ENCODE results near the gene TNFSF9.
"Not testable (repeated sequence)": the region's sequence is repeated elsewhere in the genome, so short reads cannot be mapped to it uniquely, and the experiment has no call there.

TNFSF9 gene

DNA sequence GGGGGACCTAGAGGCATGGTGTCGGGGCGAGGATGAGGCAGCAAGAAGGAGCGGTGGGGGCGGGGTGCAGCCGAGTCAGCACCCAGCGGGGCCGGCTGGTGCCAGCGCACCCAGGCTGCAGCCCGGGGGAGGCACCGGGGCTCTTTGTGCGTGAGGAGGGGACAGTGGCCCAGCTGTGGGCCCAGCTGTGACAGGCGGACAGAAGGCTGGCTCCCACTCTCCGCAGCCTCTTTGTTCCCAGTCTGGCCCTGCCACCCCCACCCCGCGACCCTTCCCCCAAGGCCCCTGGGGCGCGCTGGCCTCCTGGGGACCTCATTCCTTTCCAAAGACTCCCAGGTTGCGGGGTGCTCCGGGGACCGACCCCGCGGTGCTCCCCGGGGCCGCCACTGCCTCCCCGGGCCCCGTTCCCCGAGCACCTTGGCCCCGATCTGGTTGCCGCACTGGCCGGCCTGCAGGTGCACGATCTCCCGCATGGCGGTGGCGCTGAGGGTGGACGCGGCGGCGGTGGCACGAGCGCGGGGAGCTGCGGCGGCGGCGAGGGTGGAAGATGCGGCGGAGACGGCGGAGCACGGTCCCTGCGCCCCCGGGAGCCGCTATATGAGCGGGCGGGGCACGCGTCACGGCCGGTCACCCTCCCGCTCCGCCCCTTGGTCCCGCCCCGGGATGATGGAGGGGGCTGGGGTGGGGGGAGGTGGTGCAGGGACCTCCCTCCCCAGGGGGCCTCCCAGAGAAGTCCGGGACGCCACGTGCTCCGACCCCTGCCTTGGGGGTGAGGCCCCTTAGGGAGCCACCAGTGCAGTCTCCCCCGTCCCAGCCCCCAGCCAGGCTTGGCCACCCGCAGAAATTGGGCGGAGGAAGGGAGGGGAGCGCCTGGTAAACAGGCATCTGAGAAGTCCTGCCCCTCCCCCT, 28.8 kb upstream of the TNFSF9 start, which contains the start of gene TUBB4A:
Gene TUBB4A, minus strand, starts transcription at position 570 of the 909 bp plus-strand sequence. Its CDS starts 97 bp downstream, at position 473.
- peaks cover 0 to 12% (median 0%) of the 10 kb centered on the region in 11 experiments; a peak in 6 of 22 replicates for H3K36me3 ChIP-seq
- no peaks in the 10 kb centered on the region for H3K9me3 ChIP-seq (replicated peaks in 1 of 11)
- peak within 1 kb of the TSS; percentile 76 to 89 (median 83) for H3K4me3 ChIP-seq
- H3K27me3 ChIP-seq: no peaks in the 10 kb centered on the region
- H4K20me1 ChIP-seq: peaks cover 0 to 7% (median 0%) of the 10 kb centered on the region in 11 experiments; a peak in 2 of 22 replicates
- peaks cover 35 to 61% (median 52%) of the 10 kb centered on the region in 10 experiments for H3K4me1 ChIP-seq
- TF ChIP-seq Cebpa-rat (IDR thresholded peaks at IDR 0.05): no peak
- peak within 1 kb of the TSS; percentile 36 to 76 (median 70); a peak in 21 of 22 replicates for H3K27ac ChIP-seq
- H3K4me2 ChIP-seq: peak within 1 kb of the TSS; percentile 90 to 99 (median 96)
- peak within 1 kb of the TSS; percentile 71 to 85 (median 80) for H3K9ac ChIP-seq

DNA sequence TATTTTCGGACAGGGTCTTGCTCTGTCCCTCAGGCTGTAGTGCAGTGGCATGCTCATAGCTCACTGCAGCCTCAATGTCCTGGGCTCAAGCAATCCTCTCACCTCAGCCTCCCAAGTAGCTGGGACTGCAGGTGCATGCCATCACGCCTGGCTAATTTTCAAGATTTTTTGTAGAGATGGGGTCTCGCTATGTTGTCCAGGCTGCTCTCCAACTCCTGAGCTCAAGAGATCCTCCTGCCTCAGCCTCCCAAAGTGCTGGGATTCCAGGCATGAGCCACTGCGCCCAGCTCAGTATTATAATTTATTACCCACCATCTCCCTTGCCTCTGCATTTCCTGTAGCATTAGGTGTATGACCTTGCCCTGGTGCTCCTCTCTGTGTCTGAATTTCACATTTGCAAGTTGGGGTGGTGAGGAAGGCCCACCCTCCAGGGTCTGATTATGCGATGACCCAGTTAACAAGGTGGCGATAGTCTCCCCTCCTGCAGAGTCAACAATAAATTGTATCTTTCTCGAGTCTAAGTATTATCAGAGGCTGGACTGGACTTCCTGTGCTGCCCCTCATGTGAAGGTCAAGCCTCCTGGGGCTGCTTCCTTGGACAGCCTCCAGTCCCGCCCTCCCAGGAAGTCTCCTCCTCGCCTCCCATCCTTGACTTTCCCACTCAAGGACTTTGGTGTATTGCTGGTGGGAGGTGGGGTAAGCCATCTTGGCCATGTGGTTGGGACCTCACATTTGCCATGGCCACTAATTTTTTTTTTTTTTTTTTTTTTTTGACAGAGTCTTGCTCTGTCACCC, 27.2 kb upstream of the TNFSF9 start:
- Histone ChIP-seq H3K4me1 (peaks cover 29 to 56% (median 47%) of the 10 kb centered on the region in 10 experiments), H3K4me3 (no peak overlapping the region), H3K9ac (0 out of 22 replicates have a peak overlapping the region, but pooled peaks of 1 of the 11 experiments have one; percentile 85), H3K9me3 (replicated peaks in 1 of 11) (no peaks in the 10 kb centered on the region), H3K4me2 (peak overlapping the region in 9 of 11 experiments; percentile 90 to 99 (median 96); a peak in 14 of 22 replicates), H4K20me1 (peaks cover 0 to 7% (median 0%) of the 10 kb centered on the region in 11 experiments; a peak in 2 of 22 replicates), H3K27ac (peak overlapping the region in 1 of 11 experiments; percentile 70; a peak in 1 of 22 replicates), H3K27me3 (no peaks in the 10 kb centered on the region), H3K36me3 (peaks cover 0 to 6% (median 0%) of the 10 kb centered on the region in 11 experiments; a peak in 3 of 22 replicates)
- no peak for TF ChIP-seq Cebpa-rat (IDR thresholded peaks at IDR 0.05)

DNA sequence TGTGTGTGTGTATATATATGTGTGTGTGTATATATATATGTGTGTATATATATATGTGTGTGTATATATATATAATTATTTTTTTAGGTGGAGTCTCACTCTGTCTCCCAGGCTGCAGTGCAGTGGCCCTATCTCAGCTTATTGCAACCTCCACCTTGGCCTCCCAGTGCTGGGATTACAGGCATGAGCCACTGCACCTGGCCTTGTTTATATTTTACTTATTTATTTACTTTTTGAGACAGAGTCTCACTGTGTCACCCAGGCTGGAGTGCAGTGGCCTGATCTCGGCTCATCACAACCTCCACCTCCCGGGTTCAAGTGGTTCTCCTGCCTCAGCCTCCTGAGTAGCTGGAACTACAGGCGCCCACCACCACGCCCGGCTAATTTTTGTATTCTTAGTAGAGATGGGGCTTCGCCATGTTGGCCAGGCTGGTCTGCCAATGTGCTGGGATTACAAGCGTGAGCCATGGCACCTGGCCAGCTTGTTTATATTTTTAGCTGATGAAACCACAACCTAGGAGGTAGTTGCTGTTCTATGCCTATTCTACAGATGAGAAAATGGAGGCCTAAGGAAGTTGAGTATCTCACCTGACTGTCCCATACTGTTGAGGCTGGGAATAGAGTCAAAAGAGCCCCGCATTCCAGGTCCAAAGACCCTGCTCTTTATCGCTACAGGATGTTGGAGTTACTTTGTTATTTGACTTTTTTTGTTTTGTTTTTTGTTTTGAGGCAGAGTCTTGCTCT, 22.6 kb upstream of the TNFSF9 start:
- not testable (repeated sequence) for H3K4me2 ChIP-seq; H3K27ac ChIP-seq; H3K9ac ChIP-seq; H4K20me1 ChIP-seq; H3K4me3 ChIP-seq; H3K27me3 ChIP-seq; H3K36me3 ChIP-seq; H3K9me3 ChIP-seq (replicated peaks in 1 of 11)
- peaks cover 9 to 21% (median 15%) of the 10 kb centered on the region in 10 experiments for H3K4me1 ChIP-seq

DNA sequence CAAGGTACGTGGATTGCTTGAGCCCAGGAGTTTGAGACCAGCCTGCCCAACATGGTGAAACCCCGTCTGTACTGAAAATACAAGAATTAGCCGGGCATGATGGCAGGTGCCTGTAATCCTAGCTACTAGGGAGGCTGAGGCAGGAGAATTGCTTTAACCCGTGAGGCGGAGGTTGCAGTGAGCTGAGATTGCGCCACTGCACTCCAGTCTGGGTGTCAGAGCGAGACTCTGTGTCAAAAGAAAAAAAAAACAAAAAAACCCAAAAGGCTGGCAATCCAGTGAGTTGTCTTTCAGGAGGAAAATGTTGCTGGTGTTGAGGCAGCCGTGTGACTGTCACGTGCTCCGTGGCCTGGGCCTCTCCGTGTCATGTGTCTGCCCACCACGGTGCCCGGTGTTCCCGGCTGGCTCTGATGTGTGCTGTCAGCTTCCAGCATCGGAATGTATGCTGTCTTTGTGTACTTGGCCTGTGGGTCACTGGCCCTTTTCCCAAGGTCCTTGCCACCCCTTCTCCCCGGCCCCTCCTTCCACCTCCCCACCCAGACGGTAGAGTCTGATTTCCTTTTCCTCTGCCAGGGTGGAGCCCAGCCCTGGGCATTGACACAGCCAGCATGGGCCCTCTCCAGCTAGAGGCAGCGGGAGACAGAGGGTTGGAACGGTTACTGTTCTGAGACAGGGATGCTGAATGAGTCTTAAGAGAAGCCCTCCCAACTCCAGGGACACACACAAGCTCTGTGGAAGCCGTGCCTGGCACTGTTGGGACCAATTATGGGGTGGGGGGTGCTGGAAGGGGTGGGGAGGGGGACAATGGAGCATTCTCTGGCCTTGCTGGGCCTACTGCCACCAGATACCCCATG, 21.5 kb upstream of the TNFSF9 start:
- H3K9ac ChIP-seq: 0 out of 22 replicates have a peak overlapping the region, but pooled peaks of 1 of the 11 experiments have one; percentile 5
- no peaks in the 10 kb centered on the region for H3K36me3 ChIP-seq
- H4K20me1 ChIP-seq: no peaks in the 10 kb centered on the region
- no peaks in the 10 kb centered on the region for H3K9me3 ChIP-seq (replicated peaks in 1 of 11)
- no peaks in the 10 kb centered on the region for H3K27me3 ChIP-seq
- H3K4me2 ChIP-seq: peak overlapping the region in 2 of 11 experiments; percentile 31 to 33; a peak in 3 of 22 replicates
- peaks cover 0 to 14% (median 5%) of the 10 kb centered on the region in 10 experiments; a peak in 15 of 20 replicates for H3K4me1 ChIP-seq
- H3K27ac ChIP-seq: no peak overlapping the region
- TF ChIP-seq Cebpa-rat (IDR thresholded peaks at IDR 0.05): no peak; a peak in 1 of 22 replicates
- H3K4me3 ChIP-seq: no peak overlapping the region

DNA sequence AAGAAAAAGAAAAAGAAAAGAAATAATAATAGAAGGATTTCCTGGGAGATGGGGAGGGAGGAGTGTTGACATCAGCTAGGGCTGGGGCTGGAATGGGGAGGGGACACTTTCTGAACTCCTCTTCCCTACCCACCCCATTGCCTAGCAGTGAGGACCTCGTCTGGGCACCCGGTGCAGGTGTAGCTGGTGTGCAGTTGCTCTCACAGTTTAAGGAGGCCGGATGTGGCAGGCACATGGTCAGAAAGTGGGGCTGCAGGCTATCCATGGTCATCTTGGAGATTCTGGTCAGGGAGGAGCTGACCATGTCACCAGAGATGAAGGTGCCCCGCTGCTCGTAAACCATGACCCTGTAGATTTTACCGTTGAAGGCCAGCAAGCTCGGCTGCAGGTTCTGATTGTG, 20.2 kb upstream of the TNFSF9 start:
- H4K20me1 ChIP-seq: no peaks in the 10 kb centered on the region
- no peak overlapping the region for H3K9ac ChIP-seq
- peaks cover 0 to 11% (median 2%) of the 10 kb centered on the region in 10 experiments; a peak in 5 of 20 replicates for H3K4me1 ChIP-seq
- H3K27me3 ChIP-seq: no peaks in the 10 kb centered on the region
- H3K4me2 ChIP-seq: no peak overlapping the region
- H3K36me3 ChIP-seq: no peaks in the 10 kb centered on the region
- no peaks in the 10 kb centered on the region for H3K9me3 ChIP-seq (replicated peaks in 1 of 11)
- no peak overlapping the region for H3K4me3 ChIP-seq
- no peak overlapping the region for H3K27ac ChIP-seq
- TF ChIP-seq Cebpa-rat (IDR thresholded peaks at IDR 0.05): no peak

DNA sequence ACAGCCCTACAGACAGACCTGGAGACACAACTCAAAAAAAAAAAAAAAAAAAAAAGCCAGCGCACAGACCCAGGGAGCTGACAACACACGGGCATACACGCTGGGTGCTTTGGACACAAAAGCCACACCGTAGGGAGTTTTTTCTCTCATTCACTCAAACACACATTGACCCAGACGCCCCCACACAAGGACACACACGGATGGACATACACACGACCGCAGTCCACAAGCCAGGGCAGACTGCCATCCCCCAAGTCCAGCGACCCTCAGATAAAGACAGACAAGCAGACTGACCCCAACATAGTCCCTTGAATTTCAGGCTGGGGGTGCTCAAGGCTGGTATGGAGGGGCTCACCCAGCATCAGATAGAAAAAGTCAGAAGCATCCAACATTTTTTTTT, 16.7 kb upstream of the TNFSF9 start:
- H3K9ac ChIP-seq: peak overlapping the region in 2 of 11 experiments; percentile 5 to 15; a peak in 1 of 22 replicates
- no peaks in the 10 kb centered on the region for H3K9me3 ChIP-seq (replicated peaks in 1 of 11)
- H3K36me3 ChIP-seq: no peaks in the 10 kb centered on the region
- H3K4me3 ChIP-seq: no peak overlapping the region
- TF ChIP-seq Cebpa-rat (IDR thresholded peaks at IDR 0.05): no peak
- H4K20me1 ChIP-seq: no peaks in the 10 kb centered on the region
- no peak overlapping the region for H3K27ac ChIP-seq
- peaks cover 21 to 35% (median 26%) of the 10 kb centered on the region in 10 experiments for H3K4me1 ChIP-seq
- H3K27me3 ChIP-seq: no peaks in the 10 kb centered on the region
- no peak overlapping the region for H3K4me2 ChIP-seq

DNA sequence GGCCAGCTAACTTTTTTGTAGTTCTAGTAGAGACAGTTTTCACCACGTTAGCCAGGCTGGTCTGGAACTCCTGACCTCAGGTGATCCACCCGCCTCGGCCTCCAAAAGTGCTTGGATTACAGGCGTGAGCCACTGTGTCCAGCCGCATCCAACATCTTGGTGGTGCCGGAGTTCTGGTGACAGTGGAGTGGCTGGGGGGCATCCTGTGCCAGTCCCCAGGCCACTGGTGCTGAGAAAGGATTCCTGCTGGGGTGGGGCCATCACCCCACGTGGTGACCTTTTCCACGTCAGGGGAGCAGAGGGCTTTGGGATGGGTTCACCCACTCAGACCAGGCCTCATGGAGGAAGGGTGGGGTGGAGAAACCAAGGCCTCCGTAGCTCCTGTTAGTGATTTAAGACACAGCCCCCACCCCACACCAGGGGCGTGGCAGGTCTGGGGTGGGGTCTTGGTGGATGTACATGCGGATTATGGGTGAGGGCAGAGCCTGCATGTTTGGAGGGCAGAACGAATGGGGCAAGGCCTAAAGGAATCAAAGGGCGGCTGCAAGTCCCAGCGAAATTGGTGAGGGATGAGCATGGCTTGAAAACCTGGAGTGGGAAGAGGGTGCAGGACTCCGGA, 15.8 kb upstream of the TNFSF9 start:
- Histone ChIP-seq H3K27ac (no peak overlapping the region), H3K9me3 (replicated peaks in 1 of 11) (no peaks in the 10 kb centered on the region), H3K36me3 (no peaks in the 10 kb centered on the region), H3K4me3 (no peak overlapping the region), H3K4me1 (peaks cover 21 to 40% (median 32%) of the 10 kb centered on the region in 10 experiments), H3K4me2 (no peak overlapping the region), H3K27me3 (no peaks in the 10 kb centered on the region), H4K20me1 (no peaks in the 10 kb centered on the region), H3K9ac (no peak overlapping the region)
- TF ChIP-seq Cebpa-rat (IDR thresholded peaks at IDR 0.05): no peak
